Measurements from ENCODE around the gene TSPAN5.

TSPAN5 gene

GRCh38 chr4:98530572-98530971 lies 127.8 kb downstream of the TSPAN5 start:
- peak; percentile 58 for DNase-seq (ENCODE audit: low read depth)
- H3K4me3 ChIP-seq (ENCODE audit: low read length): no peak overlapping the region
- TF ChIP-seq CTCF (conservative IDR thresholded peaks at IDR 0.05; ENCODE audit: low read length): no peak

- no peak overlapping the region for H3K4me3 ChIP-seq (ENCODE audit: low read length)
- no peak for DNase-seq (ENCODE audit: low read depth)
- TF ChIP-seq CTCF (conservative IDR thresholded peaks at IDR 0.05; ENCODE audit: low read length): no peak
These were observed 128.3 kb downstream of the TSPAN5 start for GRCh38 chr4:98529970-98530569.

- H3K4me3 ChIP-seq (ENCODE audit: low read length): no peak overlapping the region
- no peak for TF ChIP-seq CTCF (conservative IDR thresholded peaks at IDR 0.05; ENCODE audit: low read length)
- DNase-seq (ENCODE audit: low read depth): no peak
These were observed 129.5 kb downstream of the TSPAN5 start for GRCh38 chr4:98528882-98529281.

- no peak overlapping the region for H3K4me3 ChIP-seq (ENCODE audit: low read length)
- no peak for TF ChIP-seq CTCF (conservative IDR thresholded peaks at IDR 0.05; ENCODE audit: low read length)
- no peak for DNase-seq (ENCODE audit: low read depth)
These were observed 130.7 kb downstream of the TSPAN5 start for GRCh38 chr4:98527534-98528269.

GRCh38 chr4:98524230-98524629 lies 134.2 kb downstream of the TSPAN5 start:
- no peak for DNase-seq (ENCODE audit: low read depth)
- no peak overlapping the region for H3K4me3 ChIP-seq (ENCODE audit: low read length)
- no peak for TF ChIP-seq CTCF (conservative IDR thresholded peaks at IDR 0.05; ENCODE audit: low read length)

GRCh38 chr4:98522636-98523395 lies 135.6 kb downstream of the TSPAN5 start:
- H3K4me3 ChIP-seq (ENCODE audit: low read length): peak overlapping the region; percentile 31
- peak; percentile 82 for DNase-seq (ENCODE audit: low read depth)
- no peak for TF ChIP-seq CTCF (conservative IDR thresholded peaks at IDR 0.05; ENCODE audit: low read length)

Measured in AG10803 (cell line).